NB4 (cell line): Measurements from ENCODE around the gene MAPK4.

Experiments used
- CTCF ChIP-seq: IDR thresholded peaks from one replicate; pipeline ENCODE4 v1.5.1; 2012; ENCODE audit warnings: low read depth, low read length
- MAX ChIP-seq: IDR thresholded peaks from 2 replicates; pipeline ENCODE4 v1.6.1; 2011; ENCODE audit warnings: low read depth, low read length
- POLR2A ChIP-seq: IDR thresholded peaks from 2 replicates; pipeline ENCODE4 v1.6.1; 2011; ENCODE audit warnings: mild to moderate bottlenecking; ENCODE audit not compliant: insufficient read length; ENCODE audit errors: extremely low read depth

GRCh38 chr18:50647237-50647636 lies 87.3 kb downstream of the MAPK4 start:
- no peak for TF ChIP-seq CTCF
- no peak for TF ChIP-seq POLR2A
- no peak for TF ChIP-seq MAX
